Tongue (tissue), 2 donors: ENCODE measurements around the gene XNDC1N. TPM values are rescaled to one million over a fixed set of nuclear protein-coding genes. Genes with fewer than 3 reads are reported as not detected.
"Not testable (repeated sequence)": the region's sequence is repeated elsewhere in the genome, so short reads cannot be mapped to it uniquely, and the experiment has no call there.

Experiments used
- DNase-seq: peaks from one replicate; pipeline ENCODE4 v3.0.0-alpha.2; 2015
- total RNA-seq: library from RNA; depleted of rRNA; stranded (reverse); fragments of >200 nt; gene quantifications from one replicate; pipeline ENCODE4 v1.2.3, GENCODE V29; 2014

The XNDC1N gene
- total RNA-seq, 1 donor from 2014 or later = 9.4 TPM

- no peak for DNase-seq
Observed at GRCh38 chr11:71931245-71931602, 2.8 kb upstream of the XNDC1N start.

GRCh38 chr11:71930556-71931244 lies 2.3 kb upstream of the XNDC1N start:
- no peak for DNase-seq

- no peak for DNase-seq
Observed at GRCh38 chr11:71929491-71929890, 1.1 kb upstream of the XNDC1N start.

GRCh38 chr11:71928737-71929443 lies 496 bp upstream of the XNDC1N start, which contains the start of gene RNF121:
Gene RNF121, plus strand, starts transcription at chr11:71929046. Its CDS starts 16 bp downstream, at chr11:71929062.
- peak; percentile 99 for DNase-seq

GRCh38 chr11:71917646-71918140 lies 10.7 kb downstream of the XNDC1N start:
- no peak for DNase-seq

GRCh38 chr11:71914617-71915189 lies 13.7 kb downstream of the XNDC1N start:
- no peak for DNase-seq

- DNase-seq = peak; percentile 18
Observed at GRCh38 chr11:71913756-71914526, 14.5 kb downstream of the XNDC1N start.

GRCh38 chr11:71911986-71912340 lies 16.4 kb downstream of the XNDC1N start:
- not testable (repeated sequence) for DNase-seq

- not testable (repeated sequence) for DNase-seq
Observed at GRCh38 chr11:71911321-71911985, 16.9 kb downstream of the XNDC1N start.

GRCh38 chr11:71910775-71911174 lies 17.6 kb downstream of the XNDC1N start:
- not testable (repeated sequence) for DNase-seq

- no peak for DNase-seq
Observed at GRCh38 chr11:71908218-71908617, 20.2 kb downstream of the XNDC1N start.

- DNase-seq = peak; percentile 13
Observed at GRCh38 chr11:71901137-71901536, 27.3 kb downstream of the XNDC1N start.

GRCh38 chr11:71895961-71896360 lies 32.4 kb downstream of the XNDC1N start:
- no peak for DNase-seq

GRCh38 chr11:71889181-71889872 lies 39.1 kb downstream of the XNDC1N start:
- DNase-seq = not testable (repeated sequence)

GRCh38 chr11:71888335-71889010 lies 39.9 kb downstream of the XNDC1N start:
- not testable (repeated sequence) for DNase-seq

- not testable (repeated sequence) for DNase-seq
Observed at GRCh38 chr11:71885806-71886205, 42.6 kb downstream of the XNDC1N start.
